Mesothelial cell of epicardium (in vitro differentiated cells): Measurements from ENCODE around the gene RIMBP2. TPM values are rescaled to one million over a fixed set of nuclear protein-coding genes. Genes with fewer than 3 reads are reported as not detected.

Experiments used
- DNase-seq, 2 experiments: peaks; one replicate each; pipeline ENCODE4 v3.0.0; 2021; ENCODE audit warnings: low spot score in 2 of 2; ENCODE audit not compliant: unreplicated experiment in 2 of 2
- H3K27ac Mint-ChIP-seq: 2 replicates; pipeline ENCODE4 v1.8.0; 2021; ENCODE audit warnings: mixed read lengths
- H3K27me3 Mint-ChIP-seq: 2 replicates; pipeline ENCODE4 v1.8.0; 2021; ENCODE audit warnings: low read depth, mixed read lengths
- H3K36me3 Mint-ChIP-seq: 2 replicates; pipeline ENCODE4 v1.8.0; 2021; ENCODE audit warnings: mixed read lengths
- H3K4me1 Mint-ChIP-seq: 2 replicates; pipeline ENCODE4 v1.8.0; 2021; ENCODE audit warnings: mixed read lengths
- H3K4me3 Mint-ChIP-seq: 2 replicates; pipeline ENCODE4 v1.8.0; 2021; ENCODE audit warnings: mild to moderate bottlenecking, moderate library complexity, mixed read lengths
- H3K9me3 Mint-ChIP-seq: 2 replicates; pipeline ENCODE4 v1.8.0; 2021; ENCODE audit warnings: mixed read lengths
- CTCF ChIP-seq: fragments of 200-600 bp; sonication (generic); IDR thresholded peaks from one replicate; pipeline ENCODE4 v1.5.0; 2021; ENCODE audit warnings: antibody characterized with exemption; ENCODE audit not compliant: unreplicated experiment
- total RNA-seq: library from RNA; stranded (reverse); gene quantifications from 3 replicates; pipeline ENCODE4 v1.2.1, GENCODE V29; 2021

Gene RIMBP2
- total RNA-seq, 1 donor from 2014 or later: 8.6 TPM

GRCh38 chr12:130491421-130492357, 224.4 kb downstream of the RIMBP2 start:
- Mint-ChIP-seq H3K9me3 (no peaks in the 10 kb centered on the region), H3K4me1 (no peaks in the 10 kb centered on the region), H3K36me3 (no peaks in the 10 kb centered on the region), H3K4me3 (no peak overlapping the region), H3K27me3 (peaks cover 18% of the 10 kb centered on the region), H3K27ac (no peak overlapping the region)
- DNase-seq: no peak
- no peak for TF ChIP-seq CTCF

- no peak for TF ChIP-seq CTCF
- no peak overlapping the region for H3K27ac Mint-ChIP-seq
- H3K36me3 Mint-ChIP-seq: no peaks in the 10 kb centered on the region
- no peaks in the 10 kb centered on the region for H3K9me3 Mint-ChIP-seq
- DNase-seq: no peak
- no peaks in the 10 kb centered on the region for H3K4me1 Mint-ChIP-seq
- no peak overlapping the region for H3K4me3 Mint-ChIP-seq
- H3K27me3 Mint-ChIP-seq: peaks cover 19% of the 10 kb centered on the region
Observed at GRCh38 chr12:130490674-130491073, 225.4 kb downstream of the RIMBP2 start.

- no peak for TF ChIP-seq CTCF
- Mint-ChIP-seq H3K27ac (no peak overlapping the region), H3K4me1 (no peaks in the 10 kb centered on the region), H3K36me3 (no peaks in the 10 kb centered on the region), H3K4me3 (no peak overlapping the region), H3K9me3 (no peaks in the 10 kb centered on the region), H3K27me3 (peaks cover 17% of the 10 kb centered on the region)
- no peak for DNase-seq
Observed at GRCh38 chr12:130489293-130489692, 226.8 kb downstream of the RIMBP2 start.

GRCh38 chr12:130488358-130488710, 227.8 kb downstream of the RIMBP2 start:
- H3K4me3 Mint-ChIP-seq: no peak overlapping the region
- no peaks in the 10 kb centered on the region for H3K36me3 Mint-ChIP-seq
- H3K27me3 Mint-ChIP-seq: peaks cover 17% of the 10 kb centered on the region
- H3K4me1 Mint-ChIP-seq: no peaks in the 10 kb centered on the region
- TF ChIP-seq CTCF: no peak
- no peaks in the 10 kb centered on the region for H3K9me3 Mint-ChIP-seq
- H3K27ac Mint-ChIP-seq: no peak overlapping the region
- DNase-seq: no peak

GRCh38 chr12:130487636-130488357, 228.3 kb downstream of the RIMBP2 start:
- Mint-ChIP-seq H3K4me3 (no peak overlapping the region), H3K27me3 (peaks cover 17% of the 10 kb centered on the region), H3K27ac (no peak overlapping the region), H3K4me1 (no peaks in the 10 kb centered on the region), H3K36me3 (no peaks in the 10 kb centered on the region), H3K9me3 (no peaks in the 10 kb centered on the region)
- DNase-seq: no peak
- TF ChIP-seq CTCF: no peak
